ENCODE results near the gene LTBP3. TPM values are rescaled to one million over a fixed set of nuclear protein-coding genes. Genes with fewer than 3 reads are reported as not detected.

LTBP3 gene
- total RNA-seq, 1 donor from 2014 or later = 22.5 TPM

DNA sequence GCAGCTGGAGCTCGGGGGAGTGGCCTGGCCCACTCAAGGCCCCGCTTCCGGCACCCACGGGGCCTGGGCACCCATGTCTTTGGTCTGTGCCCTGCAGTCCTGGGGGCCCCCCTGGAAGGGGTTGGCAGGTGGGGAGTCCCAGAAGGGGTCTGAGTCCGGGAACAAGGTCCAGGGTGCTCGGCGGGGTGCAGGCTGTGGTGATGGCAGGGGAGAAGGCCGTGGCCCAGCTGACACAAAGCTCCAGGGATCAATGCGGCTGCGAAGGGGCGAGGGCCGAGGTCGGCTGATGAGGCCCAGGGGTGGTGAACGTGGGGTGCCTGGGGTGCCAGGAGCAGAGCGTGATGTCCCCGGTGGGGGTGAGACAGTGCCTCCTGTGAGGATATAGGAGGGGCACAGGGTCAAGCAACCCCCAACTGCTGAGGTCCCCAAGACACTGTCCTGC is 40.1 kb upstream of the LTBP3 start:
- Mint-ChIP-seq H3K9me3 (no peaks in the 10 kb centered on the region), H3K27ac (ENCODE audit: unreplicated experiment) (no peak overlapping the region), H3K27me3 (ENCODE audit: low read depth) (peaks cover 9% of the 10 kb centered on the region), H3K36me3 (ENCODE audit: low read depth) (peaks cover 4% of the 10 kb centered on the region), H3K4me1 (no peaks in the 10 kb centered on the region), H3K4me3 (no peak overlapping the region)
- TF ChIP-seq CTCF (conservative IDR thresholded peaks at IDR 0.05) = no peak
- DNase-seq (ENCODE audit: low read depth, low spot score) = no peak

DNA sequence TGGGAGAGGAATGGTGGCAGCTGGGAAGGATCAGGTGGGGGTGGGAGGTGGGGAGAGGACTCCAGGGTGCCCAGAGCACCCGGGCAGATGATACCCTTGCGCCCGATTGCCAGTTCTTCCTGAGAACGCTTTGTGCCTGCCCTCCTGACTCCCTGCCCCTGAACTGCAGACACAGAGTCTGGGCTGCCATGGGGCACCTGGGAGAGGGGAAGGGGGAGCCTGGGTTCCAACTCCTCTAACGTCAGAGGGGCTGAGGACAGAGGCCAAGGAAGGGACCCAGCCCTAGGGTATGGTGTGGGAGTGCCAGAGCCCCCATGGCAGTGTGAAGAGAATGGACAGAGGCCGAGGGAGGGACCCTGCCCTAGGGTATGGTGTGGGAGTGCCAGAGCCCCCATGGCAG is 38.4 kb upstream of the LTBP3 start:
- no peak for TF ChIP-seq CTCF (conservative IDR thresholded peaks at IDR 0.05)
- H3K4me3 Mint-ChIP-seq = no peak overlapping the region
- H3K27ac Mint-ChIP-seq (ENCODE audit: unreplicated experiment) = no peak overlapping the region
- H3K4me1 Mint-ChIP-seq = no peaks in the 10 kb centered on the region
- H3K27me3 Mint-ChIP-seq (ENCODE audit: low read depth) = peaks cover 17% of the 10 kb centered on the region
- peaks cover 4% of the 10 kb centered on the region for H3K36me3 Mint-ChIP-seq (ENCODE audit: low read depth)
- H3K9me3 Mint-ChIP-seq = no peaks in the 10 kb centered on the region
- no peak for DNase-seq (ENCODE audit: low read depth, low spot score)

DNA sequence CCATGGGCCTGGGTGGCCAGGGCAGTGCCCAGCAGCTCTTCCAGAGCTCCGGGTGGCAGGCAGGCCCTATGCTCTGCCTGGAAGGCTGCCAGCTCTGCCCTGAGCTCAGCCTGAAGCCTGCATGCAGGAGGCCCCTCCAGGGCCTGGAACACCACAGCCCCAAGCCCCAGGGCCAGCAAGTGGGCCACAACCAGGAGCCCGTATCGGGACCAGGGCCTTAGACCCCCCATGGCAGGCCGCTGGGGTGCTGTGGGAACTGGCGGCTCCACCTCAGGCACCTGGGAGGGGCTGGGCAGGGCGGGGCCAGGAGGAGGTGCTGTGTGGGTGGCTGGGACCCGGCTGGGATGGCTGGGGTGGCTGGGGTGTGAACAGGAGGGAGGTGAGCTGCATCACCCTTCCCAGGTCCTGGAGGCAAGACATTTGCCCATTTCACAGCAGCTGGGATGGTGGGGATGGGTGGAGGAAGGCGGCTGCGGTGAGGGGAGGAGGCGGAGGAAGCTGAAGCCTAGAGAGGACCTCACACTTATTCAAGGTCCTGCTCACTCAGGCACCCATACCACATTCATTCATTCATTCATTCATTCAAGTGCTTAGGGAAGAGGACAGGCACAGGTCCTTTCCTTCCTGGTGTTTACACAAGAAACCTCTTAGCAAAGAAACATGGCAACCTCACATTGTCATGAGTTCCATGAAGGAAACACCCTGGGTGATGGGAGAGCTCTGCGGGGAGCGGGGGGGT is 37.6 kb upstream of the LTBP3 start, which contains the start of gene KCNK7:
TSS of gene KCNK7 (minus strand) at position 258 of the 739 bp plus-strand sequence. CDS start at position 230, 28 bp downstream.
- TF ChIP-seq CTCF (conservative IDR thresholded peaks at IDR 0.05) = no peak
- Mint-ChIP-seq H3K27me3 (ENCODE audit: low read depth) (peaks cover 22% of the 10 kb centered on the region), H3K4me3 (peak within 1 kb of the TSS; percentile 27), H3K36me3 (ENCODE audit: low read depth) (no peaks in the 10 kb centered on the region), H3K27ac (ENCODE audit: unreplicated experiment) (no peak within 1 kb of the TSS), H3K4me1 (peaks cover 4% of the 10 kb centered on the region), H3K9me3 (no peaks in the 10 kb centered on the region)
- DNase-seq (ENCODE audit: low read depth, low spot score) = no peak

DNA sequence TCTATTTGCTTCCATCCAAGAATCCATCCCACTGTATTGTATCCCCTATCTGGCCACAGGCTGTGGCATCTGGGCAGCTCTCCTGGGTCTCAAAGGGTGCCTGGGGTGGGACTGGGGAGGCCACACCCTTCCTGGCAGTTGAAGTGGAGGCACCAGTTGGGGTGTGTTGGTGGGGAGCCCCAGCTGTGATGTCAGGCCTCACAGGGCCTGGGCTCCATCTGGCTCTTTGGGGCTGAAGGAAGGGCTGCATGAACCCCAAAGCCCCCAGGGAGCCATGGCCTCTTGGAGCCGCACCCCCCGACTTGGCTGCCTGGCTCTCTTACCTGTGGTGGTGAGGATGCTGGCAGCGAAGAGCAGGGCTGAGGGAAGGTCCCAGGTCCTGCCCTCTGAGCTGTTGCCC is 37.0 kb upstream of the LTBP3 start:
- no peak overlapping the region for H3K4me3 Mint-ChIP-seq
- H3K27me3 Mint-ChIP-seq (ENCODE audit: low read depth) = peaks cover 26% of the 10 kb centered on the region
- H3K9me3 Mint-ChIP-seq = no peaks in the 10 kb centered on the region
- H3K36me3 Mint-ChIP-seq (ENCODE audit: low read depth) = no peaks in the 10 kb centered on the region
- no peak overlapping the region for H3K27ac Mint-ChIP-seq (ENCODE audit: unreplicated experiment)
- no peak for TF ChIP-seq CTCF (conservative IDR thresholded peaks at IDR 0.05)
- no peak for DNase-seq (ENCODE audit: low read depth, low spot score)
- H3K4me1 Mint-ChIP-seq = peaks cover 9% of the 10 kb centered on the region

- H3K27me3 Mint-ChIP-seq (ENCODE audit: low read depth) = peaks cover 26% of the 10 kb centered on the region
- H3K9me3 Mint-ChIP-seq = no peaks in the 10 kb centered on the region
- H3K36me3 Mint-ChIP-seq (ENCODE audit: low read depth) = no peaks in the 10 kb centered on the region
- peak overlapping the region; percentile 48 for H3K4me3 Mint-ChIP-seq
- no peak overlapping the region for H3K27ac Mint-ChIP-seq (ENCODE audit: unreplicated experiment)
- no peak for DNase-seq (ENCODE audit: low read depth, low spot score)
- peaks cover 16% of the 10 kb centered on the region for H3K4me1 Mint-ChIP-seq
- peak; percentile 67 for TF ChIP-seq CTCF (conservative IDR thresholded peaks at IDR 0.05)
Observed at GRCh38 chr11:65593518-65594414, 35.6 kb upstream of the LTBP3 start.

All from neural crest cell (in vitro differentiated cells).